IPS-20b (cell line): ENCODE results near the gene THEM4.

ENCODE experiments used
- H3K27ac ChIP-seq: one replicate; pipeline ENCODE4 v1.5.1; 2013; ENCODE audit warnings: low read length
- H3K27me3 ChIP-seq: 2 replicates; pipeline ENCODE4 v1.6.1; 2013; ENCODE audit warnings: mild to moderate bottlenecking, low read length, inconsistent platforms; ENCODE audit not compliant: insufficient read depth
- H3K36me3 ChIP-seq: 2 replicates; pipeline ENCODE4 v1.6.1; 2013; ENCODE audit warnings: low read depth, mild to moderate bottlenecking, inconsistent platforms, low read length, moderate library complexity; ENCODE audit not compliant: insufficient read depth
- H3K4me1 ChIP-seq: 2 replicates; pipeline ENCODE4 v1.6.1; 2013; ENCODE audit warnings: mild to moderate bottlenecking, control low read depth, inconsistent platforms, low read length, moderate library complexity; ENCODE audit not compliant: insufficient read depth
- H3K4me3 ChIP-seq: 2 replicates; pipeline ENCODE4 v1.5.1; 2013; ENCODE audit warnings: mild to moderate bottlenecking, low read length, inconsistent platforms
- H3K9ac ChIP-seq: 2 replicates; pipeline ENCODE4 v1.6.1; 2013; ENCODE audit warnings: low read depth, mild to moderate bottlenecking, inconsistent platforms, low read length, moderate library complexity
- H3K9me3 ChIP-seq: 2 replicates; pipeline ENCODE4 v1.6.1; 2013; ENCODE audit warnings: mild to moderate bottlenecking, low read depth, low read length, inconsistent platforms; ENCODE audit not compliant: insufficient read depth

Gene THEM4

DNA sequence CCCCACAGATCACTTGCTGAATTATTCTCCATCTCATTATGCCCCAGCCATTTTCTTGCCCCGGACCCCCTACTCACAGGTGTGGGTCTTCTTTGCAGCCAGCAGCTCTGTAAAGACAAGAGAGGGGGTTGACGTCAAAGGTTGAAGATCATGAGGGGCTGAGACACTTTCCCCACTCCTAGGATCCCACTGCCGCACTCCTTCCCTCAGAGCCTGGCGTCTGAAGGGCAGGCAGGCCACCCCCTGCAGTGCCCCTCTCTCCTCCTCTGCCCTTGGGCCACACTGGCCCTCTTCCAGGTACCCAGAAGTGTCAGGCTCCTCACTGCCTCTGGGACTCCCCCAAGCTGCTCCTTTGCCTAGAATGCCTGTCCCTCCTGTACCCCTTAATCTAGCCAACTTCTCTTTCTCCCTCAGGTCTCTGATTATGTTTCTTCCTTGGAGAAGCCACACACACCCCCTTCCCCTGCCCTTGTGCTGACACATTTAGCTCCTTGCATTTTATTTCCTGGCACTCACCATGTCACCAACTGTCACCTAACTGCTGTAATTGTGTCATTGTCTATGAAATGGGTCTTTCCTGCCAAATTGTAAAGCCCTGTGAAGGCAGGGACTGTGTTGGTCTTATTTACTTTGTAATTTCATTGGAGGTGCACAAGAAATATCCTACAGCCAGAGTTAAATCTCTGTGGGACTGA lies 79.8 kb downstream of the THEM4 start:
- Histone ChIP-seq H3K9me3 (no peaks in the 10 kb centered on the region), H3K9ac (0 out of 2 replicates have a peak overlapping the region, but pooled peaks have one; percentile 1), H3K36me3 (no peaks in the 10 kb centered on the region), H3K27me3 (no peaks in the 10 kb centered on the region), H3K4me3 (no peak overlapping the region), H3K4me1 (peaks cover 28% of the 10 kb centered on the region), H3K27ac (no peak overlapping the region)

DNA sequence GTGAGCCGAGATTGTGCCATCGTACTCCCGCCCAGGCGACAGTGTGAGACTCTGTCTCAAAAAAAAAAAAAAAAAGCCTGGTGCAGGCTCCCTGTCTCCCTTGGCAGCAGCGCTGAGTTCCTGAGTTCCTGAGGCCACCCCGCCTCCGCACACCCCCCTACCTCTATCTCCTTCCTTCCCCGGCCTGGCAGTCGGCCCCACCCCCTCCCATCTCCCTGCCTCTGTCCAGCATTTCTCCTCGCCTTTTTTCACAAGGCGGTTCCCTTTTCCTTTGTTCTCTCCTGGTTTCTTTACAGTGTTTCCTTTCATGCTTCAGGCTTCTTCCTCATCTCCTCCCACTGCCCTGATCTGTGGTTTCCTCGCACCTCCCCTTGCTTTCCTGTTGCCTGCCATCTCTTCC lies 80.4 kb downstream of the THEM4 start:
- no peak overlapping the region for H3K4me3 ChIP-seq
- H3K27me3 ChIP-seq, result no peaks in the 10 kb centered on the region
- no peaks in the 10 kb centered on the region for H3K9me3 ChIP-seq
- 0 out of 2 replicates have a peak overlapping the region, but pooled peaks have one; percentile 1 for H3K9ac ChIP-seq
- peaks cover 28% of the 10 kb centered on the region for H3K4me1 ChIP-seq
- no peaks in the 10 kb centered on the region for H3K36me3 ChIP-seq
- no peak overlapping the region for H3K27ac ChIP-seq

DNA sequence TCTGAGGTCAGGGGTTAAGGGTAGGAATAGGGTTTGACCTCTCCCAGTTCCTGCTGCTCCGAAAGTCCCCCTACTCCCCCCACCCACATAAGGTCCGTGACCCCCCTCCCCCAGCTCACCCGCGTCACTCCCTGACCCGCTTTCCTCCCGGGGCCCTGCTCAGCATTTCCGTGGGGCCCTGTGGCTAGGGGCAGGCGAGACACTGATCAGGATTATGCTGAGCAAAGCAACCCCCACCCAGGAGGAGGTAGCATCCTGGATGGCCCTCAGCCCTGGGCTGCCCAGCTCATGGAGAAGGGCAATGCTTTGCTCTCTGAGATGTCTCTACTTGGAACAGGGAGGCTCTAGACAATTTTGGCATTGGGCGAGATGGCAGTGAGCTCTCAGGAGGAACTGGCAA lies 81.5 kb downstream of the THEM4 start:
- no peaks in the 10 kb centered on the region for H3K36me3 ChIP-seq
- no peak overlapping the region for H3K27ac ChIP-seq
- no peak overlapping the region for H3K4me3 ChIP-seq
- H3K4me1 ChIP-seq, result peaks cover 30% of the 10 kb centered on the region
- no peak overlapping the region for H3K9ac ChIP-seq
- H3K27me3 ChIP-seq, result no peaks in the 10 kb centered on the region
- no peaks in the 10 kb centered on the region for H3K9me3 ChIP-seq

DNA sequence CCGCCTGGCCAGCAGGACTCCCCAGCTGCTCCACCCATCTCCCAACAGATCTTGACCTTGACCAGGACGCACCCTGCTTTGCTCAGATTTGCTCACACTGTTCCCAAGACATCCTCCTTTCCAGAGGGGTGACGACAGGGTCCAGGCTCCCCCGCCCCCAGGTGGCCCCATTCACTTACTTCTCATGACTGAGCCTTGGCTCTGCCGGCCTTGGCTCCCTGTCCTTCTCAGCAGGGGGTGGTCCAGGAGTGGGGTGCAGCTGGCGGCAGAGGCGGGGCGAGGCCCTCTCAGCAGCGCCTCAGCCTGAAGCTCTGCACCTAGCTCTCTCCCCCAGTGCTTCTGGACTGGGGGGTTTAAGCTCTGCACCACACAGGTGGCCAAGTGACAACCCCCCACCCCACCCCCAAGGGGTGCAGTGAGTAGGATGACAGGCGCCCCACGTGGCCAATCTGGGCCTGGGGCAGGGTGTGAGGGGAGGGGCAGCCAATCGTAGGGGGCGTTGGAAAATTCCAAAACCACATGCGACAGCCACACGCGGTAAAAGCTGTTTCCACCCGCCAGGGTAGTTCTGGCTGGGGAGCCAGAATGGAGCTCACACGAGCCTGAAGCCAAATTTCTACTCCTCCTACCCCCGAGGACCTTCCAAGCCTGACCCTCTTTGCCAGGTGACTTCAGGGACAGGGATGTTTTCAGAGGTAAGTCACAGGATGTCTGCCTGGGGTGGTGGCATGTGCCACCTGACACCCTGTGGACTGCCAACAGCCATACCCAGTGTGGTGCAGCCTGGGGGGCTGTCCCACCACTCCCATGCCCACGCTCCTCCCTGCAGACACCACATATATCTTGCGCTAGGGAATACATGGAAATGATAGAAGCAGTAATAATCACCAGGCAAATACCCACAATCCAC lies 83.3 kb downstream of the THEM4 start:
- H3K4me3 ChIP-seq, result peak overlapping the region; percentile 1; the same call in 1 of the 2 replicates
- H3K9ac ChIP-seq, result no peak overlapping the region
- no peaks in the 10 kb centered on the region for H3K36me3 ChIP-seq
- no peaks in the 10 kb centered on the region for H3K27me3 ChIP-seq
- H3K9me3 ChIP-seq, result no peaks in the 10 kb centered on the region
- H3K4me1 ChIP-seq, result peaks cover 35% of the 10 kb centered on the region
- no peak overlapping the region for H3K27ac ChIP-seq

DNA sequence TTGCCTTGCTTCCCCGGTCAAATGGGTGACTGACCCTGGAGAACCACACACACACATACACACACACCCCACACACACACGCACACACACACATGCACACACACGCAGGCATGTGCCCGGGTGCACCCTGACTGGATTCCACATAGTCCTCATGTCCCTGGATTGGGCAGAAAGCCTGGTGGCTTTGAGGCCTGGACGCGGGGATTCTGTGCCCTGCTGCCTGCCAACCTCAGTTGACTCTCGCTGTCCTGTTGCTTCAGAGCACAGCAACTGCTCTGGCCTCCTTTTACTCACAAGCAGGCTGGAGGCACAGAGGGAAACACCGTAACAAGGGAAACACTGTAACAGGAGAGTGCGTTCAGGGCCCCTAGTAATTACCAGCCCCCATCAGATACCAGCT lies 84.1 kb downstream of the THEM4 start:
- Histone ChIP-seq H3K27ac (no peak overlapping the region), H3K4me1 (peaks cover 33% of the 10 kb centered on the region), H3K27me3 (no peaks in the 10 kb centered on the region)

More for the DNA sequence above, 84.1 kb downstream of the THEM4 start:
- no peaks in the 10 kb centered on the region for H3K9me3 ChIP-seq
- no peaks in the 10 kb centered on the region for H3K36me3 ChIP-seq
- no peak overlapping the region for H3K4me3 ChIP-seq
- no peak overlapping the region for H3K9ac ChIP-seq
